Colonic mucosa (tissue), 4 donors: ENCODE data around the gene FRAT1. TPM values are rescaled to one million over a fixed set of nuclear protein-coding genes. Genes with fewer than 3 reads are reported as not detected.

ENCODE experiments used
- DNase-seq: peaks from one replicate; pipeline ENCODE4 v3.0.0-alpha.2; 2020
- H3K27ac ChIP-seq: fragments of 200-600 bp; one replicate; pipeline ENCODE4 v1.8.0; 2021
- H3K27me3 ChIP-seq: fragments of 200-600 bp; one replicate; pipeline ENCODE4 v1.8.0; 2021
- H3K36me3 ChIP-seq: fragments of 200-600 bp; one replicate; pipeline ENCODE4 v1.8.0; 2021
- H3K4me1 ChIP-seq: fragments of 200-600 bp; one replicate; pipeline ENCODE4 v1.8.0; 2021; ENCODE audit warnings: mild to moderate bottlenecking
- H3K4me3 ChIP-seq: fragments of 200-600 bp; one replicate; pipeline ENCODE4 v1.8.0; 2021
- H3K9ac ChIP-seq, 2 donors: one replicate each; pipeline ENCODE4 v1.7.0; 2013; ENCODE audit warnings: control low read depth in 2 of 2, low read depth in 2 of 2, low read length in 2 of 2
- H3K9me3 ChIP-seq: fragments of 200-600 bp; one replicate; pipeline ENCODE4 v1.8.0; 2021
- intact Hi-C: fragments of 100-400 bp; cut with DNase I; formaldehyde crosslinking; loops from one replicate; pipeline ENCODE4 v1.14.1; 2022
- total RNA-seq, 2 donors: library from RNA; stranded (reverse); fragmentation: NEBNext Ultra II Directional in 1 of 2; extraction: Animal tissue kit (Norgen Biotek cat#: 25700) in 1 of 2; gene quantifications; one replicate each; pipeline ENCODE4 v1.2.1, GENCODE V29; 2021
- TF ChIP-seq, protein P1 (sequence below): fragments of 200-600 bp; IDR thresholded peaks from one replicate; pipeline ENCODE4 v1.8.0; 2022; ENCODE audit warnings: antibody characterized with exemption, mild to moderate bottlenecking
- donor health status: healthy.
- donor health status: DM: no; HTN: no; CAD: no.
- donor health status: DM: no; HTN: no; CAD: no.

The FRAT1 gene
- total RNA-seq, 2 donors from 2014 or later: 5.0 to 6.1 TPM

DNA sequence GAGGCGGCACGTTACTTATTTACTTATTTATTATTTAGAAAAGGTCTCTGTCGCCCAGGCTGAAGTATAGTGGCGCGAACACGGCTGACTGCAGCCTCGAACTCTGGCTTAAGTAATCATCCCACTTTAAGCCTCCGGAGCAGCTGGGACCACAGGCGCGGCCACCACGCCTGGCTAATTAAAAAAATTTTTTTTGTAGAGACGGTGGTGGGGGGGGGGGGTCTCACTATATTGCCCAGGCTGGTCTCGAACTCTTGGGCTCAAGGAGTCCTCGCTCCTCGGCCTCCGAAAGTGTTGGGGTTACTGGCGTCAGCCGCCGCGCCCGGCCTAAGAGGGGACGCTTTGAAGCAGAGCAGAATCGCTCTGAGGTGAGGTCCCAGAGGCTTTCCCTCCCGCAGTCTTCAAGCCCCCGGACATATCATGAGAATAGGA, 16.1 kb downstream of the FRAT1 start:
- H3K9me3 ChIP-seq: no peaks in the 10 kb centered on the region

DNA sequence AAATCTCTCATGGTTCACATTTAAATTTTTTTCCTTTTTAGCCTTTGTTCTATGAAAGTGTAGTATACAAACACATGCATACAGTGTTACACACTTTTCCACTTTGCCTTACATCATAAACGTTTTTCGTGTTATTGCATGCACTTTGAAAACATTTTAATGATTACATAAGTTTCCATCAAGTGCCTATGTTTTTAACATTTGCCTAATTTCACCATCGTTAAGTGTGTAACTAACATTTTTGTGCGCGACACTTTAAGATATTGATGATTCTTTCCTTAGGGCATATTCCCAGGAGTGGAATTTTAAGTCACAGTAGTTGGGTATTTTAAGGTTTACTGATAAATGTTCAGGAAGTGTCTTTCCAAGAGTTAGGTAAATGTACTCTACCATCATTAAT, 16.9 kb downstream of the FRAT1 start:
- Histone ChIP-seq H3K9ac (no peak overlapping the region), H3K27me3 (no peaks in the 10 kb centered on the region), H3K9me3 (no peaks in the 10 kb centered on the region), H3K4me1 (peaks cover 9% of the 10 kb centered on the region), H3K27ac (no peak overlapping the region), H3K36me3 (no peaks in the 10 kb centered on the region), H3K4me3 (no peak overlapping the region)
- no peak for DNase-seq
- TF ChIP-seq, protein P1, sequence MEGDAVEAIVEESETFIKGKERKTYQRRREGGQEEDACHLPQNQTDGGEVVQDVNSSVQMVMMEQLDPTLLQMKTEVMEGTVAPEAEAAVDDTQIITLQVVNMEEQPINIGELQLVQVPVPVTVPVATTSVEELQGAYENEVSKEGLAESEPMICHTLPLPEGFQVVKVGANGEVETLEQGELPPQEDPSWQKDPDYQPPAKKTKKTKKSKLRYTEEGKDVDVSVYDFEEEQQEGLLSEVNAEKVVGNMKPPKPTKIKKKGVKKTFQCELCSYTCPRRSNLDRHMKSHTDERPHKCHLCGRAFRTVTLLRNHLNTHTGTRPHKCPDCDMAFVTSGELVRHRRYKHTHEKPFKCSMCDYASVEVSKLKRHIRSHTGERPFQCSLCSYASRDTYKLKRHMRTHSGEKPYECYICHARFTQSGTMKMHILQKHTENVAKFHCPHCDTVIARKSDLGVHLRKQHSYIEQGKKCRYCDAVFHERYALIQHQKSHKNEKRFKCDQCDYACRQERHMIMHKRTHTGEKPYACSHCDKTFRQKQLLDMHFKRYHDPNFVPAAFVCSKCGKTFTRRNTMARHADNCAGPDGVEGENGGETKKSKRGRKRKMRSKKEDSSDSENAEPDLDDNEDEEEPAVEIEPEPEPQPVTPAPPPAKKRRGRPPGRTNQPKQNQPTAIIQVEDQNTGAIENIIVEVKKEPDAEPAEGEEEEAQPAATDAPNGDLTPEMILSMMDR: no peak
- intact Hi-C loops: no loop called here

More for the DNA sequence above, 16.1 kb downstream of the FRAT1 start:
- TF ChIP-seq, protein P1: no peak
- H3K27ac ChIP-seq: peak overlapping the region; percentile 86
- intact Hi-C loops: no loop called here
- H3K36me3 ChIP-seq: no peaks in the 10 kb centered on the region
- H3K27me3 ChIP-seq: no peaks in the 10 kb centered on the region
- H3K4me3 ChIP-seq: peak overlapping the region; percentile 73
- peak; percentile 26 for DNase-seq
- peaks cover 9% of the 10 kb centered on the region for H3K4me1 ChIP-seq
- peak overlapping the region in 1 of 2 donors; percentile 93 for H3K9ac ChIP-seq

DNA sequence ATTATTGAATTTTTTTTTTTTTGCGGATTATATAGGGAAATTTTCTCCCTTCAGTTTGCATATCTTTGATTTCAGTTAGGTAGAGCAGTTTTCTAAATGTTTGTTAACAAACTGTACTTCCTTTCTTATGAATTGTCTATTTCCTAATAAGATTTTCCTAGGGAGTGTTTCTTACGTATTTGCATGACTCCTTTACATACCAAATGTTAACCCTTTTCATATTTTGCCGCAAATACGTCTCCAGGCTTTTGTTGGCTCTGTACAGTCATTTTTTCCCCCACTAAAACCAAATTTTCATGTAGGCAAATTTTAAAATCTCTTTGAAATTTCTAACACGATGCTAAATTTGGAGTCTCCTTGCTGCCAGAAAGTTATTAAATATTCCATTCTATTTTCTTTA, 17.4 kb downstream of the FRAT1 start:
- Histone ChIP-seq H3K4me3 (no peak overlapping the region), H3K9ac (peak overlapping the region in 1 of 2 donors; percentile 58), H3K27me3 (no peaks in the 10 kb centered on the region), H3K27ac (no peak overlapping the region), H3K9me3 (no peaks in the 10 kb centered on the region), H3K36me3 (no peaks in the 10 kb centered on the region), H3K4me1 (peaks cover 9% of the 10 kb centered on the region)
- no peak for DNase-seq
- TF ChIP-seq, protein P1: no peak
- intact Hi-C loops: no loop called here

DNA sequence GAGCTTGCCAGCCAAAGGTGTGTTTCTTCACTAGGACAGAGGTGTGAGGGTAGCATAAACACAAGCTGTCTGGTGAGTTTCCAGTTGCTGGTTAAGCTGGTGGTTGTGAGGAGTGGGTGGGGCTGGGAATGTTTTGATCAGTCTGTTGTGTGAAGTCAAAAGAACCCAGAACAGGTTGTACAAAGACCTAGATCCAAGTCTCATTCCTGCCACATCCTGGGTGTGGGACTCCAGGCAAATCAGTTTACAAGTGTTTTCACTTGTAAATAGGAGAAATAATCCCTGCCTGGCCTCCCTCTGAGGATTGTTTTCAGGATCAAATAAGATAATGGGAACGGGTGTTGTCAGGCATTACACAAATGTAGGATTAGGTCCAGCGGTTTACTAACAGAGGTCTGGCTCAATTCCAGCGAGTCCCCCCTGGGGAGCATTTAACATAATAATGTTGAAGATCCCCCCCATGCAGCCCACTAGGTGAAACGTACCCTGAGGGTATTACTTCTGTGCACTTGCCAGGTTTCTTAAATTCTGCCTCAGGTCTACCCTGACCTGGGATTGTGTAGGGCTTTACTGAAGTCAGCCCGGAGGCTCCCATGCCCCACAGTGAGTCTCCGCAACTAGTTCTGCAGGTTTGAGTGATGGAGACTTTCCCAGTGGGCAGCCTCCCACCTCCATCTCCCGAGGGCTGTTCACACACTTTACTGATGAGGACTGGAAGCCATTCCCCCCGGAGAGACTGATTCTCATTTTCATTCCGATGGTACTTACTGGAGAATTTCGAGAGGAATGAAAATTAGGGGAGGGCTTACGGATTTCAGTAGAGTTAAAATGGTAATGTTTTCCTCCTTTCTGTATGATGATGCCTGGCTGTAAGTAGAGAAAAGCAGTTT, 18.1 kb downstream of the FRAT1 start:
- TF ChIP-seq, protein P1: no peak
- Histone ChIP-seq H3K9ac (peak overlapping the region in 1 of 2 donors; percentile 57), H3K4me3 (no peak overlapping the region), H3K36me3 (no peaks in the 10 kb centered on the region), H3K27me3 (no peaks in the 10 kb centered on the region), H3K9me3 (no peaks in the 10 kb centered on the region), H3K27ac (no peak overlapping the region), H3K4me1 (peaks cover 4% of the 10 kb centered on the region)
- intact Hi-C loops: no loop called here
- peak; percentile 79 for DNase-seq

DNA sequence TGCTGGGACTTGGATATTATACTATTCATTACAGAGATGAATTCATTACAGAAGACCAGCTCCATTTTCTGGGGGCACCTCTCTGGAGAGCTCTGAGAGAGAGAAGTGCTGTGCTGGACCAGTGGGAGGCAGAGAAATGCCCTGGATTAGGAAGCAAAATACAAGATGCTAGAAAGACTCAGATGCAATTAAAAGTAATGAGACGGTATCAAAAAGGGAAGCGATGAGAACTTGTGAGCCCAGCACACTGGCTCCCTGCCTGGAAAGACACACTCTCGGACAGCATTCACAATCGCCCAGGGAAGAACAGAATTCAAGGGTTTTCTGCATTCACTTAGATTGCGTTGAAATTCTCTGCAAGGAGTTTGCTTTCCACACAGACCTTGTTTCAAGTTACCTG, 19.0 kb downstream of the FRAT1 start:
- Histone ChIP-seq H3K9ac (no peak overlapping the region), H3K4me3 (no peak overlapping the region), H3K27me3 (no peaks in the 10 kb centered on the region), H3K9me3 (no peaks in the 10 kb centered on the region), H3K4me1 (peaks cover 4% of the 10 kb centered on the region), H3K36me3 (no peaks in the 10 kb centered on the region), H3K27ac (no peak overlapping the region)
- intact Hi-C loops: no loop called here
- TF ChIP-seq, protein P1: no peak
- DNase-seq: no peak
